GM18867 (cell line): ENCODE results near the gene PDE1A.
"Not testable (repeated sequence)": the region's sequence is repeated elsewhere in the genome, so short reads cannot be mapped to it uniquely, and the experiment has no call there.

Source experiments
- ATAC-seq: cut with Tn5 transposase; IDR thresholded peaks from one replicate; pipeline ENCODE4 v1.9.1; 2021; ENCODE audit warnings: mild to moderate bottlenecking, moderate library complexity; ENCODE audit not compliant: unreplicated experiment

The PDE1A gene

DNA sequence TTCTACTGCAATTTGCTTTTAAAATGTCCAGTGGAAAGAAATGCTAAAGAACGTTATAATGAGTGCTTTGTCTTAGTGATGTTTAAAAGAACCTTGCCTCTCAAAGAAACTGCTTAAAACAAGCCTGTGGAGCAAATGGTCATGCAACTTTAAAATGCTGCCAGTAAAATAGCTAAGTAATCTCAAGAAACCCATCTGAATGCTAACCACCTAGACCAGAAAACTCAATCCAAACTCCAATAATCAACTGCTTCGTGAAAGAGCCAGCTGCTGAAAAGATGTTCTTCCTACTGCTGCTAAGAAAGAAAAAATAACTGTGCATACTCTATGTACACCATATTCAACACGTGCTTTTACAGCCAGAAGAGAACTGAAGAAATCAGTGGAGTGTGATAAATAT lies 145.6 kb downstream of the PDE1A start:
- no peak for ATAC-seq

DNA sequence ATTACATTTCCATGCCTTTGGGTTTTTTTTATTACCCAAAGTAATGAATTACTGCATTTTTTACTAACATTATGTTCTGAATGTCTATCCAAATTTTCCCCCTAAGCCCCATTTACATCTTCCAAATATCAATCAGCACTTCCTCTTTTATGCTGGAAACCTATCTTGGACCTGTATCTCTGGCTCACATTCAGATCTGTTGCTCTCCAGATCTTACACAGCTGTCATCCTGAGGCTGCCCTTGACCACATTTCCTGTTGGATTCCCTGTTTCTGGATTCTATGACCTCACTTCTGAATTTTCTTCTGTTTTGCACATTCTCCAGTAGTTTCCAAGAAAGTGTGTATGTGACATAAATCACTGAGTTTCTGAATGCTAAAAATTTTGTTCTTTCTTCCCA lies 146.7 kb downstream of the PDE1A start:
- ATAC-seq: no peak

DNA sequence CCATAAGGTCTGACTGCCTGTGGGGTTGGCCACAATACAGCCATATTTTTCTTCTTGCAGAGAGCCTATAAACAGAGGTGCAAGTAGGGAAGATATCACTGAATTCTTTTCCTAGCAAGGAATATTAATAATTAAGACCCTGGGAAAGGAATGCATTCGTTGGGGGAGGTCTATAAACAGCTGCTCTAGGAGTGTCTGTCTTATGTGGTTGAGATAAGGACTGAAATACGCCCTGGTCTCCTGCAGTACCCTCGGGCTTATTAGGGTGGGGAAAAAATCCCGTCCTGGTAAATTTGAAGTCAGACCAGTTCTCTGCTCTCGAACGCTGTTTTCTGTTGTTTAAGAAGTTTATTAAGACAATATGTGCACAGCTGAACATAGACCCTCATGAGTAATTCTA lies 150.2 kb downstream of the PDE1A start:
- not testable (repeated sequence) for ATAC-seq

DNA sequence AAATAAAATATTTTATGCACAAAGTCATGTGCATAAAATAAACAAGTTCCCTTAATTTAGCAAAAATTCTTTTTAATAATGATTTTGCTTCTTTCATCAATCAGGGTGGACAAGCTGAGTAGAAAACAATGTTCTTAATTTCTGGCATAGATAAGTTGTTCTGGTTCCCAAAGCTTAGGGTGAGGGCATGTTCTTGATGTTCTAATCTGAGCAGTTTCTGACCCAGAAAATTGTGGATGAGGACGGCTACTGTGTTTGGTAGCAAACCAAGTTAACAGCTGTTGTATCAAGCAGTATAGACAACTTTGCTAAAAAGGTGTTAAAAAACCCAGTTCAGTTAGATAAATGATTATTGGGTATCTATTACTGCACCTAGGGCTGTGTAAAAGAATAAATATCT lies 158.9 kb downstream of the PDE1A start:
- no peak for ATAC-seq

DNA sequence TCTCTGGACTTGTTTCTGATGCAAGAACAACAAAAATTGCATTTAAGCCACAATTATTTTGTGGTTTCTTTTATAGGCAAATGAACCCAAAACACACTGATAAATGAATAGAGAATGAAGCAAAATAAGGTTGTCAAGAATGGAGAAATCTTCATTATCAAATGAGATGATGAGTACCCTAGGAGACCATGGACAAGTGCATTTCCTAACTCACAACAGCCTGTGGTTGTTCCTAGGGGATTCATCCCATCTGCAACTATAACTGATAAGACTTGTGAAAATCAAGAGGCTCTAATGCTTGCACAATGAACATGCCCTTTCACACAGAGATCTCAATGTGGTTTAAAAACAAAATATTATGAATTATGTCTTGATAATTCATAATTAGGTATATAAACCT lies 159.9 kb downstream of the PDE1A start:
- no peak for ATAC-seq

DNA sequence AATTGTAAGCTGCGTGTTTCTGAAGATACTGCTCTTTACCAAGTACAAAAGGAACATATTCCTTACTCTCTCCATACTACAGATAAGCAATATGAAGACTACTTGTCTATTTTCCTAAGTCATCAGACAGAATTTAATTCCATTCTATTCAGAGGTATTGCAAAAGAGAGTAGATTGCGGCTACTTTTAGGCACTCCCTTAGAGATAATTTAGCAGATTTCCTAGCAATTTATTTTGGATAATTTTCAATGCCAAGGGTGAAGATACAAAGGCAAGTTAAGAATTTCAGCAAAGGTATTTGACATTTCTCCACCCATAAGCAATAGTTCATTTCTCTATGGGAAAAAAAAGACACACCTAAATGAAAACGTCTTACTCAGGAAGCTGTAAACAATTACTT lies 161.1 kb downstream of the PDE1A start:
- no peak for ATAC-seq

DNA sequence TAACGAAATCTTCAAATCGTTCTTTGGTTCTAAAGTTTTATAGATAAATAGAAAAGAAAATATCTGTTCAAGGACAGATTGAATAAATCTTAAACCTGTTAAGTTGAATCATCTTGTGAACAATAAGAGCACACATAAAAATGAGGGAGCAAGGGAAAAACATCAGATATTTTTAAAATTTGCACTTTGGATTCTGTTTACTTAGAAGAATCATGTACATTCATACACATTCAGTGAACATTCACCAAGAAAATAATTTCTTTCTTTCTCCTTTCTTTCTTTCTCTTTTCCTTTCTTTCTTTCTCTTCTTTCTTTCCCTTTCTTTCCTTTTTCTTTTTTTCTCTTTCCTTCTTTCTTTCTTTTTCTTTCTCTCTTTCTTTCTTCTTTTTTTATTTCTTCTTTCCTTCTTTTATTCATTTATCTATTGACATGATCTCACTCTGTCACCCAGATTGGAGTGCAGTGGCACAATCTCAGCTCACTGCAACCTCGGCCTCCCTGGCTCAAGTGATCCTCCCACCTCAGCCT lies 164.9 kb downstream of the PDE1A start:
- no peak for ATAC-seq

DNA sequence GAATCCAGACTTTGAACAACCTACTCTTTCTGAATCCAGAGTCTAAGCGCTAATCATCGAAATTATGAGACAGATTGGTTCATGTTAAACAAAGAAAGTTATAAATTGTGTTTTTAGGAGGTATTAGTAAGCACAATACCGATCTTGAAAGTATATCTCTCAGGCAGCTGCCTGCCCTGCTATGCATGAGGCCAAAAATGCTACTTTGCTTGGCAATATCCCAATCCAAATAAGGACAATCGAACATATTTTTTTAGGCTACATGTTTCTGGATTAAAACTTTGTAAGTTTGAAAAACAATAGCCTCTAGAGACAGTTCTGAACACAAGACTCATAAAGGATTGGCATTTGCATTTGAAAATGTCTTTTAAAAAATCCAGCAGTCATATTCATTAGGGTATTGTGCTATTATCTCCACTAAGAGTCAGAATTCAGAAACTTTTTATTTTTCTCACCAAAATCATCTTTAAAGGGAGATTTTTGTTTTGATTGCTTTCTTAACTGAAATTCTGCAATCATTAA lies 167.1 kb downstream of the PDE1A start:
- no peak for ATAC-seq

DNA sequence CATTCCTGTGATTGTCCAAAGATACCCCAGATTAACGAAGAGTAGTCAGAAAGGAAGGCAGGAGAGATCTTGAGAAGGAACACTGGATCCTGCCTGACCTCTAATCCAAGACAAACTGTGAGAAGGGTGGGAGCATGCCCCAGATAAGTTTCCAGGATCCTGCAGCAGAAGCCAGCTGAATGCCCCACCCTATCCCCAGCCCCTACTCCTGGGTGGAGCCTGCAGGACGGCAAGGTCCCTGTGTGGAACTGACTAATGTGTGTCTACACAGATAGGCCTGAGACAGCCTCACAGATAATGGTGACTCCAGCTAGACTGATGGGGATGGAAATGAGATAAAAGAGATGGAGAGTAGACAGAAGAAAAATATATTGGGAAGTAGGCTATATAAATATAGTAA lies 174.3 kb downstream of the PDE1A start:
- no peak for ATAC-seq

DNA sequence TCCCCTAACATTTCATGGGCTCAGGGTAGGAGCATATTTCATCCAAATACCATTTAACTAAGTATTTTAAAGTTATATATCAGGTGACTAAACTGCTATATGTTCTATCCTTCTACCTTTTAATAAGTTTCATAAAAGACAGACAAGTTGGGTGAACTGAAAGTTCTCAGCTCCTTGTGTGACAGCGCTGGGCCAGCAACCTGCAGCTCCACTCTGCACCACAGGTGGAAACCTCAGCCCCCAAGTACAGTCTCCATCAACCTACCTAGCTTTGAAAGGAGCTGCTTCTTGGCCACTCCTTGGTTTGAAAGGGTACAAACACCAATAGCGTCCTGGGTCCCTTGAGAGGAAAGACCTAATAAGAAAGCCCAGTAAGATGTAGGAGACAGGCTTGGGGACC lies 177.9 kb downstream of the PDE1A start:
- ATAC-seq: peak; percentile 52

DNA sequence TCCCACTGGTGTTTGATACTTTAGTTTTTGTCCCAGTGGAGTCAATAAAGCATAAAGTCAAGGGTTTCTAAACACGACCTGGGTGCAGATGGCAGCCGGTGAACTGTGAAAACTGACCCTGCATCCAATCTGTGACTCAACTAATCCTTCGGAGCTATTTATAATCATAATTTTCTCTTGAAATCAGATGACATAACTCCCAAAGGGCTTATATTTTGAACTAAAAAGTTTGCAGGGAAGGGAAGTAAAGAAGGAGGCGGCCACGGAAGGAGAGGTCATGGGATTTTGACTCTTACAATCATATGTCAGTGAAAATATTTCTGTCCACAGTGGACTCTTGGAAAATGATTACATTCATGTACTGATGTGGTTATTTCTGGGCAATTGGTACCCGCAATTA lies 178.5 kb downstream of the PDE1A start:
- peak; percentile 20 for ATAC-seq

DNA sequence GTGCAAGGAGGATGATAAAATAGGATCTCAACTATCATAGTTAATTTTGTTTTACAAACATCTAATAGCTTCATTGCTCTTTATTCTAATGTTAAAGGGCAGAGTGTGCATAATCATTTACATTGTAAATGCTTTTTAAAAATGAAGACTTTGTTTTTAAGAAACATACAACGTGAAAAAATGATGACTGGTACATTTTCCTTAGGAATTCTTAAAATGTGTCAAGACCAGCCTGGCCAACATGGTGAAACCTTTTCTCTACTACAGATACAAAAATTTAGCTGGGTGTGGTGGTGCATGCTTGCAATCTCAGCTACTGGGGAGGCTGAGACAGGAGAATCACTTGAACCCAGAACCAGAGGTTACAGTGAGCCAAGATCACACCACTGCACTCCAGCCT lies 179.0 kb downstream of the PDE1A start:
- ATAC-seq: no peak

DNA sequence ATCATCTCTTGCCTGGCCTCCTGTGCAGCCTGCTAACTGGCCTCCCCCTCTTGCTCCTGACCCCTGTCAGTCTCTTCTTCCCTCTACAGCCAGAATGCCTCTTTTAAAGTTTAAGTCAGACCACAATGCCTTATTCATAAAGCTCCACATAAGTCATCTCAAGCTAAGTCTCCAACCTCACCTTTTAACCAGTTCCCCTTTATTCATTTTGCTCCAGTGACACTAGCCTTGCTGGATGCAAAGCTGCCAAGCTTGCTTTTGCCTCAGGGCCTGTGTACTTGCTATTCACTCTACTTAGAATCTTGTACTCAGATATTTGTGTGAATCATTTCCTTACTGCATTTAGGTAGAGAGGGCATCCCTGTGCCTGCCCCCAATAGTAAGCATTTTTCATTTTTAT lies 180.9 kb downstream of the PDE1A start:
- ATAC-seq: peak; percentile 50

DNA sequence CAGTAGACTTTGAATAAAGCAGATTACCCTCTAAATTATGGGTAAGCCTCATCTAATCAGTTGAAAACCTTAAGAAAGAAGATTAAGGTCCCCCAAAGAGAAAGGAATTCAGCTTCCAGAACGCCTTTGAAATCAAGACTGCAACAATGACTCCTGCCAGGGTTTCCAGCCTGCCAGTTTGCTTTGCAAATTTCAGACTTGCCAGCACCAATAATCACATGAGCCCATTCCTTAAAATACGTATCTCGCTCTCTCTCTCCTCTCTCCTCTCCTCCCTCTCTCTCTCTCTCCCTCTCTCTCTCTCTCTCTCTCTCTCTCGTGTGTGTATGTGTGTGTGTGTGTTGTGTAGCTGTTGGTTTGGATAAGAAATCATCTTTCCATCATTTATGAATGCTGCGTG lies 184.2 kb downstream of the PDE1A start:
- no peak for ATAC-seq

DNA sequence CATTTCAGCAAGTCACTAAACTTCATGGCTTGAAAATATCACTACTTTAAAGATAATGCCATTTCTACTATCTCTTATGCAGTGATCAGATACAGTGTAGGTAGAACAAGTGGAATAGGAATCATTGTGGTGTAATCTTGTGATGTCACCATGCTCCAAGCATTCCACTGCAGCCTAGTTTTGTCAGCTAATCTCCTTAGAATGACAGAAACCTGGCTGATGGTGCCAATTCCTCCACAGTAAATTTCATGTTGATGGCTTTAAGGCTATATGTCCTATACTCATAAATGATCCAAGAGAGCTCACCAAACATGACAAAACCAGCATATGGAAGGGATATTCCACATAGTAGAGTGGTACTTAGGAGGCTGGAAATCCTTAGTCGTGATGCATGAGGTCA lies 184.9 kb downstream of the PDE1A start:
- ATAC-seq: no peak

DNA sequence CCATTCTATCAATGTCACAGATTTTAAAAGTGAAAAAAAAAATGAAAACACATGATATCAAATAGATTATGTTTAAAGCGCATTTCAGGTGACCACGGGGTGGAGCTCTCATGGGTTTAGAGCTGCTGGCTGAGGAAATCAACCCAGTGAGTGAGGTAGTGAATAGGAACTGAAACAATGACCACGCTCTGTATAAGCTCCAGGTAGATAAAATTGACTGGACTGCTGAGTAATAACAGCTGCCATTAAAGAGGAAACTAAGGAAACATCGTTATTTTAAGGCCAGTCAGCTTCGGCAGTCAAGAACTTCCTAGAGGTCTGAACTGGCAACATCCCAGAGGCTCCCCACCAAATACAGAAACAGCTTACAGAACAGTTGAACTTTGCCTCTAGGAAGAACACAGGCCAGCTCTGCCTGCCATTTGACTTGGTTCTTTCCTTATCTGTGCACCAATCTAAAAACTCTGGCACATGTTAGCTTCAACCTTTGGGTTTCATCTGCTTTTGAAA lies 185.9 kb downstream of the PDE1A start:
- ATAC-seq: peak; percentile 100

DNA sequence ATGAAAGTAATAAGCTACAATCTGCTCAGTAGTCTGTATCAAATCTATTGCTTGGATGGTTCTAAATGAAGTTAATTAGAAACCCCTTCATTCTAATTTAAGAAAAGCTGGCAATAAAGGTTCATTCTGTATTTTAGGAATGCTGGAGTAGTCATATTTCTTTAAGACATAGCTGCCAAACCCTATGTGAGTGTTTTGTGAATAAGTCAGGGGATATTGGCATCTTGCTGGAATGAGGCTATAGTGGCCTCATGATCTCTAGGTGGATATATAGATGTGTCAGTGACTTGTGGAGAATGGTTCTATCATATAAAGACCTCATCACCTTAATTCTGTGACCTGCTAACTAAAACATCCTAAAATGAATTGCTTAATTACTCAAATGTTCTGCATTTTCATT lies 196.3 kb downstream of the PDE1A start:
- no peak for ATAC-seq

DNA sequence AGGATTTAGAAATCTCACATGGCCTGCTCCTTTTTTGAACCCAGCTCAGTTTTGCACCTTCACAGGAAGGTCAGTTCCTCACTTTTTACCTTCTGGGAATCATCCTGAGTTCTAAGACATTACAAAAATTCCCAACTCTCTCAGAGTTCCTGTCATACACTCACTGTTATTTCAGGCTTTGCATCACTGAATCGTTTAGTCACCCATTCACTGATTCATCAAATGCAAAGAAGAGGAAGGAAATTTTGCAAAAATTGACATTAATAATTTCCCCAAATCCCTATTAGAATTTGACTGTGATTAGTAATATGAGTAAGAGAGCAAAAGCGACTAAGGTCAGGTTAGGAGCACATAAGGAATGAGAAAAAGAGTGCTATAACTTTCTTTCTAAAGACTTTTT lies 197.5 kb downstream of the PDE1A start:
- no peak for ATAC-seq

DNA sequence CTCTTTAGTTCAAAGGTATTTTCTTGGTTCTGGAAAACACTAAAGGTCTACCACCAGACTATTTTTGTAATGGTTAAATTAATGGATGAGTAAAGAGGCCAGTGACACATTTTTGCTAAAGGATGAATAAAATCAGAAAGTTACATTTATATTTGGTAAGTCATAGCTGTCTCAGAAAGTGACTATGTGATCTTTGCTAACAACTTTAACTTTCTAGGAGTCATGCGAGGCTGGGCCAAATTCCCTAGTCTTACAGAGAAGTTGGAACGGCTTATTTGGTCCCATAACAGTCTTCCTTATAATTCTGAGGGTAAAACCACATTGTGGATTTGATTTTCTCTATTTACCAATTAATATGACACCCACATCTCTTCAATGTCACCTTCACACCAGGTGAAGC lies 198.1 kb downstream of the PDE1A start:
- ATAC-seq: no peak

DNA sequence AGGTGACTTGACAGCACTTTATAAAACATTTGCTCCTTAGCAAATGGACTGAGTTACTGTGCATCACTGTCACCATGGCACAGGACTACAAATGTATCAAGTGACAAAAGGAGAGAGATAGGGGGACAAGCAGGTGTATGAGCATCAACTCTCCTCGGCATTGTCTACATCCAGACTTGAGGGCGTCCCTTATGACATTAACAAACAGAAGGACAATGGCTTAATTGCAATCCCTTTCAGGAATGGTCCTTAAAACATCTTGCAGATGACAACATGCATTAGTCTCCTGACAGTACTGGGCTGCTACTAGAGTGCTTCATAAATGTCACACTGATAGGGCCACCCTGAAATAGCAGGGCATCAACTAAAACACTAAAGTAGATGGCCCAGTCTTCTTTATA lies 198.8 kb downstream of the PDE1A start:
- no peak for ATAC-seq

DNA sequence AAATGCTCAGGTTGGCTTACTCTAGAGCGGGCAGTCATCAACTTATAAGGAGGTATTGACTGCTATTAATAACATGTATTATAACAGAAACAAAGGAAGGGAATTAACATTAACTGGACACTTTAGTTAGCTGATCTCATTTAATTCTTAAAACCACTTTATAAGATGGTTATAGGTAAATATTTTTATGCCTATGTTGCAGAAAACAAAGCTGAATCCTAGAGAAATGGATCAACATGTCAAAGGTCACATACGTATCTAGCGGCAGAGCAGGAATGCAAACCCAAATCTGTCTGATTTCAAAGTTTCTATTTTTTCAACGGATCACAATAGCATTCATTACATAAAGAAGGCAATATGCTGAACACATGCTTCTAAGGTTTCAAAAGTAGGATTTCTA lies 200.0 kb downstream of the PDE1A start:
- ATAC-seq: no peak

DNA sequence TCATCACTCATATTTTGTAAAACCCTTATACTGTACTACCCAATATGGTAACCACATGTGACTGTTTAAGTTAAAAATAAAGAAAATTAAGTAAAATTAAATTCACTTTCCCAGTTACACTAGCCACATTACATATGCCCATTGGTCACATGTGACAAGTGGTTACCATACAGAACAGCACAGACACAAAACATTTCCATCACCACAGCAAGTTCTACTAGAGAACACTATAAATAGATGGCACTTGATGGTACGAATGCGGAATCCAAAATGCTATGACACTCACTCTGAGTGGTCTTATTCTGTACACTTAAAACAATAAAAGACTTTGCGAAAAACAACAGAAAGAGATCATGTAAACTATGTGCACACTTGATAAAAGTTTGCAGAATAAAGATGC lies 202.2 kb downstream of the PDE1A start:
- ATAC-seq: no peak

DNA sequence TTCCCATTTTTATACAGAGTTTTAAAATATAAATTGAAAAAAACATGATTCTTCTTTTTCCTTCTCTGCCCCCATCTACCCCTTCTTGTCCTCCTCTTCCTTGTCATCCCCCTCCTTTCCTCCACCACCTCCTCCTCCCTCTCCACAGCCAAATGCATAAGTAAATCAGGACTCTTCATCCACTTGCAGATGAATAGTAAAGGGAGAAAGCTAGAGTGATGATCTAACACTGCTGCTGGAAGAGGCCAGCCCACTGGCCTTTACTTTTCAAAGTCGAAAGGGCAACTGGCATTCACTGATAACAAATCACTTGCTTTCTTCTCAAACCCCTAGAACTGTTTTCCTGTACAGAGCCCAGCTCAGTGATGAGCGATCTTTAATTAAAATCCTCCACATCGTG lies 205.8 kb downstream of the PDE1A start:
- no peak for ATAC-seq
